Stimulated activated effector memory CD8-positive, alpha-beta T cell treated with anti-CD3 and anti-CD28 coated beads, Interleukin-12 subunit alpha, Interleukin-12 subunit beta, amount 100 ng/mL, for 72 hours (primary cell): ENCODE data around the gene LRRC52.
"Not testable (repeated sequence)": the region's sequence is repeated elsewhere in the genome, so short reads cannot be mapped to it uniquely, and the experiment has no call there.

Source experiments
- ATAC-seq: fragments of 150-1000 bp; cut with Tn5 transposase; 2 replicates; pipeline ENCODE4 v1.10.0; 2021
- DNase-seq, 2 donors: peaks; one replicate each; pipeline ENCODE4 v3.0.0; 2021 to 2022; ENCODE audit warnings: low spot score in 2 of 2
- H3K27ac Mint-ChIP-seq: one replicate; pipeline ENCODE4 v1.8.0; 2022; ENCODE audit warnings: mild to moderate bottlenecking, mixed read lengths
- H3K36me3 Mint-ChIP-seq: one replicate; pipeline ENCODE4 v1.8.0; 2022; ENCODE audit warnings: mild to moderate bottlenecking, mixed read lengths
- H3K4me1 Mint-ChIP-seq: one replicate; pipeline ENCODE4 v1.8.0; 2022; ENCODE audit warnings: mixed read lengths
- H3K4me3 Mint-ChIP-seq: one replicate; pipeline ENCODE4 v1.8.0; 2022; ENCODE audit warnings: mild to moderate bottlenecking, mixed read lengths
- H3K9me3 Mint-ChIP-seq: one replicate; pipeline ENCODE4 v1.8.0; 2022; ENCODE audit warnings: mixed read lengths

The LRRC52 gene

GRCh38 chr1:165562571-165562970, 18.8 kb downstream of the LRRC52 start:
- Mint-ChIP-seq H3K36me3 (no peaks in the 10 kb centered on the region), H3K4me1 (no peaks in the 10 kb centered on the region), H3K27ac (no peak overlapping the region), H3K9me3 (no peaks in the 10 kb centered on the region), H3K4me3 (no peak overlapping the region)
- DNase-seq (no peak), ATAC-seq (no peak)

- Mint-ChIP-seq H3K4me3 (no peak overlapping the region), H3K27ac (no peak overlapping the region), H3K4me1 (no peaks in the 10 kb centered on the region), H3K9me3 (no peaks in the 10 kb centered on the region), H3K36me3 (no peaks in the 10 kb centered on the region)
- ATAC-seq (no peak), DNase-seq (no peak)
These were observed 19.8 kb downstream of the LRRC52 start for GRCh38 chr1:165563551-165563950.

GRCh38 chr1:165564561-165564960, 20.8 kb downstream of the LRRC52 start:
- Mint-ChIP-seq H3K36me3 (no peaks in the 10 kb centered on the region), H3K4me3 (no peak overlapping the region), H3K9me3 (no peaks in the 10 kb centered on the region), H3K27ac (no peak overlapping the region), H3K4me1 (no peaks in the 10 kb centered on the region)
- ATAC-seq: no peak
- DNase-seq: no peak

GRCh38 chr1:165565751-165566490, 22.1 kb downstream of the LRRC52 start:
- ATAC-seq (no peak), DNase-seq (no peak)
- H3K27ac Mint-ChIP-seq: no peak overlapping the region
- no peaks in the 10 kb centered on the region for H3K36me3 Mint-ChIP-seq
- H3K4me3 Mint-ChIP-seq: no peak overlapping the region
- H3K9me3 Mint-ChIP-seq: no peaks in the 10 kb centered on the region
- no peaks in the 10 kb centered on the region for H3K4me1 Mint-ChIP-seq

GRCh38 chr1:165570078-165570477, 26.3 kb downstream of the LRRC52 start:
- no peak for DNase-seq
- Mint-ChIP-seq H3K36me3 (no peaks in the 10 kb centered on the region), H3K27ac (no peak overlapping the region), H3K4me1 (no peaks in the 10 kb centered on the region), H3K4me3 (no peak overlapping the region), H3K9me3 (no peaks in the 10 kb centered on the region)
- no peak for ATAC-seq

- Mint-ChIP-seq H3K9me3 (no peaks in the 10 kb centered on the region), H3K4me3 (no peak overlapping the region), H3K27ac (no peak overlapping the region), H3K4me1 (no peaks in the 10 kb centered on the region), H3K36me3 (no peaks in the 10 kb centered on the region)
- DNase-seq: no peak
- no peak for ATAC-seq
These were observed 30.0 kb downstream of the LRRC52 start for GRCh38 chr1:165573787-165574186.

- no peaks in the 10 kb centered on the region for H3K9me3 Mint-ChIP-seq
- no peak for ATAC-seq
- H3K4me3 Mint-ChIP-seq: no peak overlapping the region
- no peaks in the 10 kb centered on the region for H3K36me3 Mint-ChIP-seq
- H3K27ac Mint-ChIP-seq: no peak overlapping the region
- H3K4me1 Mint-ChIP-seq: no peaks in the 10 kb centered on the region
- DNase-seq: no peak
These were observed 30.5 kb downstream of the LRRC52 start for GRCh38 chr1:165574295-165574694.

- ATAC-seq: no peak
- no peak for DNase-seq
- H3K9me3 Mint-ChIP-seq: no peaks in the 10 kb centered on the region
- H3K4me3 Mint-ChIP-seq: no peak overlapping the region
- H3K4me1 Mint-ChIP-seq: no peaks in the 10 kb centered on the region
- H3K36me3 Mint-ChIP-seq: no peaks in the 10 kb centered on the region
- no peak overlapping the region for H3K27ac Mint-ChIP-seq
These were observed 31.8 kb downstream of the LRRC52 start for GRCh38 chr1:165575468-165576099.

- no peak overlapping the region for H3K27ac Mint-ChIP-seq
- H3K4me1 Mint-ChIP-seq: no peaks in the 10 kb centered on the region
- H3K4me3 Mint-ChIP-seq: no peak overlapping the region
- no peak for DNase-seq
- H3K36me3 Mint-ChIP-seq: no peaks in the 10 kb centered on the region
- no peaks in the 10 kb centered on the region for H3K9me3 Mint-ChIP-seq
- ATAC-seq: no peak
These were observed 32.7 kb downstream of the LRRC52 start for GRCh38 chr1:165576536-165576935.

- Mint-ChIP-seq H3K9me3 (no peaks in the 10 kb centered on the region), H3K36me3 (no peaks in the 10 kb centered on the region), H3K4me3 (no peak overlapping the region), H3K4me1 (no peaks in the 10 kb centered on the region), H3K27ac (no peak overlapping the region)
- no peak for DNase-seq
- ATAC-seq: no peak
These were observed 33.9 kb downstream of the LRRC52 start for GRCh38 chr1:165577707-165578106.

GRCh38 chr1:165580931-165581871, 37.4 kb downstream of the LRRC52 start:
- H3K9me3 Mint-ChIP-seq: no peaks in the 10 kb centered on the region
- no peak overlapping the region for H3K27ac Mint-ChIP-seq
- no peaks in the 10 kb centered on the region for H3K4me1 Mint-ChIP-seq
- H3K36me3 Mint-ChIP-seq: no peaks in the 10 kb centered on the region
- no peak for ATAC-seq
- DNase-seq: no peak
- no peak overlapping the region for H3K4me3 Mint-ChIP-seq

- H3K36me3 Mint-ChIP-seq: no peaks in the 10 kb centered on the region
- no peaks in the 10 kb centered on the region for H3K9me3 Mint-ChIP-seq
- no peak overlapping the region for H3K4me3 Mint-ChIP-seq
- H3K27ac Mint-ChIP-seq: no peak overlapping the region
- ATAC-seq (no peak), DNase-seq (no peak)
- no peaks in the 10 kb centered on the region for H3K4me1 Mint-ChIP-seq
These were observed 38.1 kb downstream of the LRRC52 start for GRCh38 chr1:165581926-165582325.

- ATAC-seq: no peak
- H3K36me3 Mint-ChIP-seq: no peaks in the 10 kb centered on the region
- no peaks in the 10 kb centered on the region for H3K4me1 Mint-ChIP-seq
- H3K27ac Mint-ChIP-seq: no peak overlapping the region
- no peak for DNase-seq
- H3K4me3 Mint-ChIP-seq: no peak overlapping the region
- H3K9me3 Mint-ChIP-seq: no peaks in the 10 kb centered on the region
These were observed 42.6 kb downstream of the LRRC52 start for GRCh38 chr1:165586398-165586797.

GRCh38 chr1:165591391-165591790, 47.6 kb downstream of the LRRC52 start:
- H3K9me3 Mint-ChIP-seq, H3K4me1 Mint-ChIP-seq, DNase-seq, H3K36me3 Mint-ChIP-seq, ATAC-seq, H3K27ac Mint-ChIP-seq, H3K4me3 Mint-ChIP-seq: not testable (repeated sequence)

- peak; percentile 70 to 86 for DNase-seq
- Mint-ChIP-seq H3K27ac (no peak overlapping the region), H3K4me3 (no peak overlapping the region), H3K9me3 (no peaks in the 10 kb centered on the region), H3K4me1 (peaks cover 20% of the 10 kb centered on the region), H3K36me3 (peaks cover 7% of the 10 kb centered on the region)
- ATAC-seq: peak; percentile 43
These were observed 49.4 kb downstream of the LRRC52 start for GRCh38 chr1:165592945-165593823.
